HTERT RPE-1 (cell line): ENCODE measurements around the gene PRKD2.

Experiments
- in situ Hi-C: fragments of 300-500 bp; cut with MboI; formaldehyde crosslinking; loops from 4 replicates; pipeline ENCODE4 v1.14.3; 2020; ENCODE audit warnings: low sequenced_read_pairs

Gene PRKD2

GRCh38 chr19:46665072-46665471, 51.8 kb downstream of the PRKD2 start:
- in situ Hi-C loops: no loop called here

GRCh38 chr19:46661735-46662592, 55.0 kb downstream of the PRKD2 start:
- in situ Hi-C loops: no loop called here

- in situ Hi-C loops: no loop called here
Observed at GRCh38 chr19:46661020-46661731, 55.7 kb downstream of the PRKD2 start, which contains the start of gene DACT3. DACT3 (minus strand) TSS chr19:46661182; CDS start chr19:46661064, 118 bp downstream.

GRCh38 chr19:46660551-46661019, 56.3 kb downstream of the PRKD2 start:
- in situ Hi-C loops: no loop called here

- in situ Hi-C loops: no loop called here
Observed at GRCh38 chr19:46660008-46660517, 56.9 kb downstream of the PRKD2 start.

- in situ Hi-C loops: no loop called here
Observed at GRCh38 chr19:46659151-46660007, 57.5 kb downstream of the PRKD2 start.

GRCh38 chr19:46656541-46656940, 60.4 kb downstream of the PRKD2 start:
- in situ Hi-C loops: no loop called here

- in situ Hi-C loops: no loop called here
Observed at GRCh38 chr19:46654621-46655152, 62.2 kb downstream of the PRKD2 start.

GRCh38 chr19:46650445-46650844, 66.5 kb downstream of the PRKD2 start:
- in situ Hi-C loops: no loop called here

GRCh38 chr19:46648961-46649960, 67.7 kb downstream of the PRKD2 start:
- in situ Hi-C loops: no loop called here

GRCh38 chr19:46648060-46648960, 68.6 kb downstream of the PRKD2 start:
- in situ Hi-C loops: no loop called here

GRCh38 chr19:46646402-46646801, 70.5 kb downstream of the PRKD2 start:
- in situ Hi-C loops: no loop called here

- in situ Hi-C loops: no loop called here
Observed at GRCh38 chr19:46644720-46645119, 72.2 kb downstream of the PRKD2 start.

GRCh38 chr19:46640656-46641055, 76.3 kb downstream of the PRKD2 start:
- in situ Hi-C loops: no loop called here

GRCh38 chr19:46639358-46640182, 77.3 kb downstream of the PRKD2 start:
- in situ Hi-C loops: no loop called here

GRCh38 chr19:46637224-46637623, 79.7 kb downstream of the PRKD2 start:
- in situ Hi-C loops: no loop called here
